Astrocyte (in vitro differentiated cells and primary cell): ENCODE results near the gene CAPZB.

Experiments
- CTCF ChIP-seq: IDR thresholded peaks from 2 replicates; pipeline ENCODE4 v1.5.1; 2011; ENCODE audit warnings: low read depth, mild to moderate bottlenecking, inconsistent platforms, low read length, moderate library complexity; ENCODE audit not compliant: insufficient read depth
- EZH2 ChIP-seq: IDR thresholded peaks from 2 replicates; pipeline ENCODE4 v1.6.1; 2012; ENCODE audit warnings: mild to moderate bottlenecking, low read length, inconsistent platforms; ENCODE audit not compliant: insufficient read depth

- no peak for TF ChIP-seq EZH2
- TF ChIP-seq CTCF: no peak
Measured at GRCh38 chr1:19333587-19334354, 151.6 kb downstream of the CAPZB start.
